ENCODE measurements around the gene GZMA. TPM values are rescaled to one million over a fixed set of nuclear protein-coding genes. Genes with fewer than 3 reads are reported as not detected.
"Not testable (repeated sequence)": the region's sequence is repeated elsewhere in the genome, so short reads cannot be mapped to it uniquely, and the experiment has no call there.

The GZMA gene
- total RNA-seq, 1 donor from 2014 or later: not detected

DNA sequence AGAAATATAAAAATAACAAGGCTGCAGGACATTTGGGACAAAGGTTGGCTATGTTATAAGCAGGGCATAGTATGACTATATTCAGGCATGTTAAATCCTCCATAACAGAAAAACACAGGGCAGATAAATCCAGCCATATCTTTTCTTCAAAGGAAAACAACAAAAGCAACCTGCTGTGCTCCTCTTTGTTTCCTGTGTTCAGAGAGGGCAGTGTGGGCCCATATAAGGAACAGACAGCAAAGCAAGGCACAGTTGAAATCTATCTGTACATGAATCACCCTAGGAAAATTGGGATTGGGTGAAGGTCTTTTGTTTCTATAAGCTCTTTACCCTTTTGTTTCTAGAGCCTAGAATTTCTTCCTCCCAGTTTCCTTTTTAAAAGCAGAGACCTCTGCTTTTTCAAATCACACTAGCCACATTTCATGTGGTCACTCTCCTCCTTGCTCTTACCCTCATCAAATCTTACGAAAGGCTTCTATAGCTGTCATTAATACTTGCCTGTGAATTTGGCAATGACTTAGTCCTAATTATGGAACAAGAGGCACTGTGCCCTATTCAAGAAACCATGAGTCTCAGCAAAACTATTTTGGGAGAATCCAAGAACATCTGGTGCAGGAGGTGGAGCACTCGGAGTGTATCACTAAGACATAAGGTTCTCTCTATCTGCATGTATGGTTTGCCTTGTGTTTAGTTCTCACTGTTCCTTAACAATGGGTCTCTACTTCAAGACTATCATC, 1.8 kb downstream of the GZMA start:
- TF ChIP-seq, protein P1, sequence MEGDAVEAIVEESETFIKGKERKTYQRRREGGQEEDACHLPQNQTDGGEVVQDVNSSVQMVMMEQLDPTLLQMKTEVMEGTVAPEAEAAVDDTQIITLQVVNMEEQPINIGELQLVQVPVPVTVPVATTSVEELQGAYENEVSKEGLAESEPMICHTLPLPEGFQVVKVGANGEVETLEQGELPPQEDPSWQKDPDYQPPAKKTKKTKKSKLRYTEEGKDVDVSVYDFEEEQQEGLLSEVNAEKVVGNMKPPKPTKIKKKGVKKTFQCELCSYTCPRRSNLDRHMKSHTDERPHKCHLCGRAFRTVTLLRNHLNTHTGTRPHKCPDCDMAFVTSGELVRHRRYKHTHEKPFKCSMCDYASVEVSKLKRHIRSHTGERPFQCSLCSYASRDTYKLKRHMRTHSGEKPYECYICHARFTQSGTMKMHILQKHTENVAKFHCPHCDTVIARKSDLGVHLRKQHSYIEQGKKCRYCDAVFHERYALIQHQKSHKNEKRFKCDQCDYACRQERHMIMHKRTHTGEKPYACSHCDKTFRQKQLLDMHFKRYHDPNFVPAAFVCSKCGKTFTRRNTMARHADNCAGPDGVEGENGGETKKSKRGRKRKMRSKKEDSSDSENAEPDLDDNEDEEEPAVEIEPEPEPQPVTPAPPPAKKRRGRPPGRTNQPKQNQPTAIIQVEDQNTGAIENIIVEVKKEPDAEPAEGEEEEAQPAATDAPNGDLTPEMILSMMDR (IDR thresholded peaks at IDR 0.05; ENCODE audit: unreplicated experiment): no peak
- H3K27me3 Mint-ChIP-seq (ENCODE audit: low read depth): peaks cover 10% of the 10 kb centered on the region
- no peaks in the 10 kb centered on the region for H3K36me3 Mint-ChIP-seq
- no peak for DNase-seq (ENCODE audit: low spot score in 2 of 2, unreplicated experiment in 2 of 2)
- H3K4me1 Mint-ChIP-seq: peaks cover 11% of the 10 kb centered on the region
- peaks cover 9% of the 10 kb centered on the region for H3K9me3 Mint-ChIP-seq
- H3K4me3 Mint-ChIP-seq: no peak overlapping the region
- H3K27ac Mint-ChIP-seq: no peak overlapping the region

DNA sequence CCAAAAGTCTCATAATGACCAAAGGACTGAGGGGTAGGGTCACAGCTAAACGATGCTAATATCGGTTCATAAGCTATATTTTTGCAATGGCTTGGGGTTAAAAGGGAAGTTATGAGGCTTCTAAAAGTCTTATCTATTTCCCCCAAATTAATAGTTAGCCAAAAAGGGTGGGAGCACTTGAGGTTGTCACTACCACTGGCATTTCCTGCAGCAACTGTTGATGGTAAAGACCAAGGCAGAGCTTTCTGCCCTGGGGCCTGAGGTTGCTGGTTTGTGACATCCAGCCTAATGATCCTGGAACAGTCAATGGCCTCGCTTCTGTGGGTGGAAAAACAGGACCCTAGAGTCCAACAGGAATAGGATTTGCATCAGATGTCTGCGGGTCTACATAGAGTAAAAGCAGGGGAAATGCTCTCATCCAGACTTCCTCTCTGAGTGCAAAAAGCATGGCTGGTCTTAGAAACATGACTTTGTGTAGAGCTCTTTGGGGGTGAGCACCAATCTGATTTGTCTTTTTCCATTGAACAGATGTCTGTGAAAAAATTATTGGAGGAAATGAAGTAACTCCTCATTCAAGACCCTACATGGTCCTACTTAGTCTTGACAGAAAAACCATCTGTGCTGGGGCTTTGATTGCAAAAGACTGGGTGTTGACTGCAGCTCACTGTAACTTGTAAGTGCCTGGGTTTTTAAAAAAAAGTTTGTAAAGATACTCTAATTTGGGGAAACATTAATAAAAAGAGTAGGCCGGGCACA, 2.7 kb downstream of the GZMA start:
- DNase-seq (ENCODE audit: low spot score in 2 of 2, unreplicated experiment in 2 of 2): no peak
- Mint-ChIP-seq H3K36me3 (no peaks in the 10 kb centered on the region), H3K27me3 (ENCODE audit: low read depth) (peaks cover 2% of the 10 kb centered on the region), H3K27ac (no peak overlapping the region), H3K4me3 (no peak overlapping the region), H3K9me3 (peaks cover 5% of the 10 kb centered on the region), H3K4me1 (peaks cover 11% of the 10 kb centered on the region)
- TF ChIP-seq, protein P1 (IDR thresholded peaks at IDR 0.05; ENCODE audit: unreplicated experiment): no peak

DNA sequence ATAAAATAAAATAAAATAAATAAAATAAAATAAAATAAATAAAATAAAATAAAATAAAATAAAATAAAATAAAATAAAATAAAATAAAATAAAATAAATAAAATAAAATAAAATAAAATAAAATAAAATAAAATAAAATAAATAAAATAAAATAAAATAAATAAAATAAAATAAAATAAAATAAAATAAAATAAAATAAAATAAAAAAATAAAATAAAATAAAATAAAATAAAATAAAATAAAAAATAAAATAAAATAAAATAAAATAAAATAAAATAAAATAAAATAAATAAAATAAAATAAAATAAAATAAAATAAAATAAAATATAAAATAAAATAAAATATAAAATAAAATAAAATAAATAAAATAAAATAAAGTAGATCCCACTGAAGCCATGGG, 3.5 kb downstream of the GZMA start:
- not testable (repeated sequence) for H3K27ac Mint-ChIP-seq; H3K9me3 Mint-ChIP-seq; DNase-seq (ENCODE audit: low spot score in 2 of 2, unreplicated experiment in 2 of 2); H3K4me3 Mint-ChIP-seq; H3K36me3 Mint-ChIP-seq; H3K27me3 Mint-ChIP-seq (ENCODE audit: low read depth)
- H3K4me1 Mint-ChIP-seq: peaks cover 11% of the 10 kb centered on the region

DNA sequence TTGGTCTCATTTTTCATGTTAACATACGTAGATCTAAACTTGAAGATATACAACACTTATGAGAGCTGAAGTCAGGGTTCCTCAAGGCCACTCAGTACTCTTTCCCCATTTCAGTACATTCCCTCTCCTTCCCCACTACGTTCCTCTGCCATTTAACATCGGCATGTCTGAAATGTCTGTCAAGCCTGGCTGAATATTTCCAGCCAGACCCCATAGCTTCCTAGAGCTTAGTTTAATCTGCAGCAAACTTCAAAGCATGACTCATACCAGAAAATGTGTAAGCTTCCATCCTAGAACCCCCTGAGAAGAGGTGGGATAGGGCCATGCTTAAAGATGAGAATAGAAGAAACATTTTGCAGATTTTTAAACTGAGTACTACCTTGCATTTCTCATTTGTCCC, 6.2 kb downstream of the GZMA start:
- no peak for DNase-seq (ENCODE audit: low spot score in 2 of 2, unreplicated experiment in 2 of 2)
- Mint-ChIP-seq H3K27me3 (ENCODE audit: low read depth) (peaks cover 8% of the 10 kb centered on the region), H3K9me3 (no peaks in the 10 kb centered on the region), H3K36me3 (no peaks in the 10 kb centered on the region), H3K4me1 (peaks cover 4% of the 10 kb centered on the region), H3K4me3 (no peak overlapping the region), H3K27ac (no peak overlapping the region)
- TF ChIP-seq, protein P1 (IDR thresholded peaks at IDR 0.05; ENCODE audit: unreplicated experiment): no peak

DNA sequence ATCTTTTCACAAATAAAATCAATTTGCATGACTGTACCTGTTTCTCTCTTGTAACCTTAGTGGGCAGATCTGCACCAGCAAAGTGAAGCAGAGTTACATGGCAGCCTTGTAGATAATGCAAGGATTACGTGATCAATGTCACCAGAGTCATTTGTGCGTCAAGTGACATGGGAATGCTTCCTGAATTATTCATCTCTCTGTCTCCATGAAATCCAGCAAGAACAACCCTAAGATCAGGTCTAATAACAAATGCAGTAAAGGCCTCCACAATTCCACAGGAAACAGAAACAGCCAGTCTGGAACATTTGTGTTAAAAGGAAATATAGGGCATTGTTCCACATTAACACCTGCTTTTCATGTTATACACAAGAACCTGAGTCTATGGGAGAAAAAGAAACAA, 7.8 kb downstream of the GZMA start:
- DNase-seq (ENCODE audit: low spot score in 2 of 2, unreplicated experiment in 2 of 2): no peak
- Mint-ChIP-seq H3K36me3 (no peaks in the 10 kb centered on the region), H3K4me1 (peaks cover 4% of the 10 kb centered on the region), H3K4me3 (no peak overlapping the region), H3K9me3 (no peaks in the 10 kb centered on the region), H3K27me3 (ENCODE audit: low read depth) (peaks cover 19% of the 10 kb centered on the region), H3K27ac (no peak overlapping the region)
- TF ChIP-seq, protein P1 (IDR thresholded peaks at IDR 0.05; ENCODE audit: unreplicated experiment): no peak

DNA sequence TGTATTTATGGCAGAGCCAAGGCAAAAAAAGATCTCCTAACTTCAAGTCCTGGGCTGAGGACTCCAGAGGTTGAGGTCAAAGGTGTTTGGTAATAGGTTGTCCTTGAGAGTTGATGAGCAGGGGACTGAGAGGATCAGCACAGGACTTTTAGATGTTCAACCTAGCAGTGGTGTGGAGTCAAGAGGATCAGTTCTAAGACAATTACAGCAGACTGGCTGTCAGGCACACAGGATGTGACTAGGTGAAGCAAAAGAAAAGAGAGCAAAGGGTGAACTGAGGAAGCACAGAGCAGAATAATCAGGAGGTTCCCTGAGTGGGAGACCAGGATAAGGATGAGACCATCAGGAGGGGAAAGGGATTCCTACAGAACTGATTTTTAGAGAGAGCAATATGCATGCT, 10.9 kb downstream of the GZMA start:
- TF ChIP-seq, protein P1 (IDR thresholded peaks at IDR 0.05; ENCODE audit: unreplicated experiment): no peak
- no peak for DNase-seq (ENCODE audit: low spot score in 2 of 2, unreplicated experiment in 2 of 2)
- Mint-ChIP-seq H3K4me1 (peaks cover 2% of the 10 kb centered on the region), H3K27me3 (ENCODE audit: low read depth) (peaks cover 19% of the 10 kb centered on the region), H3K9me3 (no peaks in the 10 kb centered on the region), H3K36me3 (no peaks in the 10 kb centered on the region), H3K4me3 (no peak overlapping the region), H3K27ac (no peak overlapping the region)
